GM18505 (cell line): ENCODE measurements around the gene EFNA5.
"Not testable (repeated sequence)": the region's sequence is repeated elsewhere in the genome, so short reads cannot be mapped to it uniquely, and the experiment has no call there.

Experiments used
- ATAC-seq: cut with Tn5 transposase; IDR thresholded peaks from one replicate; pipeline ENCODE4 v1.9.1; 2021; ENCODE audit not compliant: unreplicated experiment
- POLR2A ChIP-seq: IDR thresholded peaks from 4 replicates; pipeline ENCODE4 v1.6.1; 2011; ENCODE audit warnings: borderline replicate concordance; ENCODE audit not compliant: insufficient read depth, insufficient read length; ENCODE audit errors: extremely low read depth

EFNA5 gene

GRCh38 chr5:107464416-107464815, 206.3 kb downstream of the EFNA5 start:
- TF ChIP-seq POLR2A: no peak
- ATAC-seq: no peak

- TF ChIP-seq POLR2A: no peak
- ATAC-seq: no peak
Observed at GRCh38 chr5:107463731-107464130, 207.0 kb downstream of the EFNA5 start.

GRCh38 chr5:107461770-107462169, 209.0 kb downstream of the EFNA5 start:
- no peak for ATAC-seq
- TF ChIP-seq POLR2A: no peak

- no peak for TF ChIP-seq POLR2A
- no peak for ATAC-seq
Observed at GRCh38 chr5:107460789-107461188, 209.9 kb downstream of the EFNA5 start.

- TF ChIP-seq POLR2A: no peak
- no peak for ATAC-seq
Observed at GRCh38 chr5:107459605-107460004, 211.1 kb downstream of the EFNA5 start.

DNA sequence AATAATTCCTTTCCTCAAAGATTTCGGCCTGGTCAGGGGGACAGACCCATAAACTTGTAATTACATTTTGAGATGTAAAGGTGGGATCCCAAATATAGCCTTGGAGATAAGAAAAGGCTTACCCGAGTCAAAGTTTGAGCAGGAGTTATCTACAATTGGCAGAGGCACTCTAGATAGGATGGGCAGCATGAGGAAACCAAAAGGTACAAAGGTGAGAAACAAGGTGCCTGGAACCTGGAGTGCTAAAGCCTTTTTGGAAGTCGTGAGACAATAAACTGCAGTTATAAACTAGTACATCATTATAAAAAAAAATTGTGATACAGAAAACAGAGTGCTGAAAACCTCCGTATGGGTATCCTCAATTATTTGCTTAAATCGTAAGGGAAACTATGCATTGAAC, 212.4 kb downstream of the EFNA5 start:
- no peak for ATAC-seq
- no peak for TF ChIP-seq POLR2A

DNA sequence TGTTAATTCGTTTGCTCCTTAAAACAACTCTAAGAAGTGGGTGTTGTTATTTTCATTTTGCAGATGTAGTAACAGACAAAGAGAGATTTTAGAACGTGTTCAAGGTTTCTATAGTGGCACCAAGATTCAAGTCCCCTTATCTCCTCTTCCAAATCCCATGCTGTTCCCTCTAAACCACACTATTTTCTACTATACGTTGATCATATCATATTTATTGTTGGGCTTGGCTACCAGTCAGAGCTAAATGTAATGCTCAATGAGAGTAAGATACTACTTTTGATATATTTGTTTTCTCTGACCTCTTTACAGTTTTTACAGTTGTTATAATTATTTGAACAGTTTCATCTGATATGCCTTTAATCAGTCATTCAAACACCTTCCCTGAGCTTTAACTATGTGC, 212.9 kb downstream of the EFNA5 start:
- ATAC-seq: no peak
- no peak for TF ChIP-seq POLR2A

- ATAC-seq: no peak
- TF ChIP-seq POLR2A: no peak
Observed at GRCh38 chr5:107457138-107457537, 213.6 kb downstream of the EFNA5 start.

DNA sequence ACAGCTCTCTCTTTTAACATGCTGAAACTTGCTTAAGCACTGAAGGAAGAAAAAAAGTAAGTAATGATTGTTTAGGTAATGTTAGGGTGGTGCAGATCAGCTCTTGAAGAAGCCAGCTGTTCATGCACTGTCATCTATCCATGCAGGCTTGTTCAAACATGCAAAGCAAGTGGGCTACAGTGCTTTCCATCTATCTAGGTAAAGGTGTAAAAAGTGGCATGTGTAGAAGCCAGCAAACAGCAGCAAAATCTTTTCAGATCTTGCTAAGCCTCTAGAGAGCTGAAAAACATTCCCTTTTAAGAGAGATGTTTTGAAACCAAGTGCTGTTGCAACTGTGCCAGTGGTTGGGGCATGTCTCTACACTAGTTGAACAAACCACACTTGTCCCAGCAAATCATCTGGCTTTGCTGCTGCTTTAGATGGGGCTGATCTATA, 214.4 kb downstream of the EFNA5 start:
- no peak for TF ChIP-seq POLR2A
- peak; percentile 63 for ATAC-seq

GRCh38 chr5:107455111-107455544, 215.6 kb downstream of the EFNA5 start:
- no peak for TF ChIP-seq POLR2A
- ATAC-seq: no peak

GRCh38 chr5:107451827-107452226, 218.9 kb downstream of the EFNA5 start:
- not testable (repeated sequence) for ATAC-seq

GRCh38 chr5:107451028-107451427, 219.7 kb downstream of the EFNA5 start:
- TF ChIP-seq POLR2A: no peak
- ATAC-seq: no peak

DNA sequence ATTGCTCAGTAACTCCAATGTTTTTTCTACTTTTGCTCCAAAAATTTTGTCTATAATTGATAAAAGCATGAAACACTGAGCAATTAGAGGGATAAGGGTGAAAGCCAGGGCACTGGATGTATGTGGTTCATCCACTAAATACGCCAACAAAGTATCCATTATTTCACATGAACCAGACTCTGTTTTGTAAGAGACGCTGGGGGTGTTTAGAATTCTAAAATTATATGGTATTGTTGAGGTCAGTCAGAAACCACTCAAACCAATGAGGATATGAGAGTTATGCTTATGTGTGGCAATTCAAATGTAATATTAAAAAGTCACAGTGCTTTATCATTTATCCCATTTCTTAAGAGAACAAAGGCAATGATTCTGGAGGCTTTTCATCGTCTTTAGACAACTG, 220.2 kb downstream of the EFNA5 start:
- TF ChIP-seq POLR2A: no peak
- no peak for ATAC-seq

DNA sequence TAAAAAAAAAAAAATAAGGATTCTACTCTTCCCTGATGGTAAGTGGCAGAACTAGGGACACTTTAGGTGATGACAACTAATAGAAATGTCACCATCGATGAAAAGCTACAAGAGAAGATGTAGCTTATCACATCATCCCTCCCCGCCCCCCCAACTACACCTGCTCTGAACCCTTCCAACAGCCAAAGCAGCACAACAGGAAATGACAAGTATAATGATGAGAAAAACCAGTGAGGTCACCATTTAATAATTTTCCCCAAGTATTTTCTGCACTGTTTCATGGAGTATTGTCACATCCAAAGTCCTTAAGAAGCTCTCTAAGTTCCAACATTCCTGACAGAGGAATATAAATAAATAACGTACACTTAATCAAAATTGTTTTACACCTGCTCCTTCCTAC, 221.4 kb downstream of the EFNA5 start:
- no peak for ATAC-seq
- no peak for TF ChIP-seq POLR2A

- ATAC-seq: no peak
- no peak for TF ChIP-seq POLR2A
Observed at GRCh38 chr5:107447587-107447986, 223.2 kb downstream of the EFNA5 start.
